ENCODE data around the gene HOXB9.
A peak's percentile ranks its signal among the peaks of the same experiment; 100 is the strongest.

The HOXB9 gene

DNA sequence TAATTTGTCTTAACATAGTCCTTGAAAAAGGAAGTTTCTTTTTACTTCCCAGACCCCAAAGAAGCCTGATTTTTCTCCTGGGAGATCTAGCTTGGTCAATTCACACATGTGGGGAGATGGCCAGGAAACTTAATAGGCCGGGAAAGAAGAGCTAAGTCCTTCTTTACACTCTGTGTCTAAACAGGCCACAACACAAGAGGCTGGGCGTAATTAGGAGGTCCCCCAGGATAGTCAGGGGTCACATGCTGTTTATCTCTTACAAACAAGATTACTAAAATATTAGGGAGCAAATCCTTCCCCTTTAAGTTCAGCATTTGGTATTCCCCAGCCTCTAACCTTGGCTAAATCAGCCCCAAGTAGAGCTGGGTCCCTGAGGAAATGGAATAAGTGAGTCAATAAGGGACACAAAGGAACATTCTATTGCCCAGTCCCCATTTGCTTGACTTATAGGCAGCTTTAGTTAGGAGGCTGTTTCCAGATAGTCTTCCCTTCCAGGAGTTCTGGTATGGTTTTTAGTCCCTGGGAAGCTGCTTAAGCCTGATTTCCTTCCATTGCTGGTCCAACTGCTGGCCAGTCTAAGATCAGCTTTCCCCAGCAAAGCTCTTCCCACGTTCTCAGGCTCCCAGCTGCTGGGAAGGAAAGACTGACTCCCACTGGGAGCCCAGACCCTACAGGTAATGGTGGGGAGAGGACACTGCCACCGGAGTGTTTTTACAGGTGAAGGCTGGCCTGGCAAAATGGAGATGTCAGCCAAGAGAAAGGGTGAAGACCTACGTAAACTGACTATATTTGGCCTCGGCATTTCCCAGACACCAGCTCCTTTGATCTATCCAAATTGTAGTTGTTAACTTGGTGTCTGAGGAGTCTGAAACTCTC is 14.1 kb upstream of the HOXB9 start:
- no peak for DNase-seq (ENCODE audit: low spot score)

DNA sequence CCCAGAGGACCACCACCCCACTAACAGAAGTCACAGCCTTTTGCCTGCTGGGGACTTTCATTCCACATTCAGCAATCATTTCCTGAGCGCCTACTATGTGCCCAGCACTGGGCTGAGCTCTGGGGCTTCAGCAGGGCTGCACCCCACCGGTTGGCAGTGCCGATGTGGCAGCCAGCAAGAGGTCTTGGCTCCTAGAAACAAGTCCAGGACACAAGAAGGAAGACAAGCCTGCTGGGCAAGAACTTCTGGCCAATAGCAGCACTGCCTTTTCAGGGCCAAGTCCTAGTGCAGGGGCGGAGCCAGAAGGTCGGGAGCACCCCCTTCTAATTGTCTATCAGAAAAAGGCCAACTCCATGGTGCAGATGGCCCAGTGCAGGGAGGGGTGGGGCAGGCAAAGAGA is 13.0 kb upstream of the HOXB9 start:
- DNase-seq (ENCODE audit: low spot score), result no peak

DNA sequence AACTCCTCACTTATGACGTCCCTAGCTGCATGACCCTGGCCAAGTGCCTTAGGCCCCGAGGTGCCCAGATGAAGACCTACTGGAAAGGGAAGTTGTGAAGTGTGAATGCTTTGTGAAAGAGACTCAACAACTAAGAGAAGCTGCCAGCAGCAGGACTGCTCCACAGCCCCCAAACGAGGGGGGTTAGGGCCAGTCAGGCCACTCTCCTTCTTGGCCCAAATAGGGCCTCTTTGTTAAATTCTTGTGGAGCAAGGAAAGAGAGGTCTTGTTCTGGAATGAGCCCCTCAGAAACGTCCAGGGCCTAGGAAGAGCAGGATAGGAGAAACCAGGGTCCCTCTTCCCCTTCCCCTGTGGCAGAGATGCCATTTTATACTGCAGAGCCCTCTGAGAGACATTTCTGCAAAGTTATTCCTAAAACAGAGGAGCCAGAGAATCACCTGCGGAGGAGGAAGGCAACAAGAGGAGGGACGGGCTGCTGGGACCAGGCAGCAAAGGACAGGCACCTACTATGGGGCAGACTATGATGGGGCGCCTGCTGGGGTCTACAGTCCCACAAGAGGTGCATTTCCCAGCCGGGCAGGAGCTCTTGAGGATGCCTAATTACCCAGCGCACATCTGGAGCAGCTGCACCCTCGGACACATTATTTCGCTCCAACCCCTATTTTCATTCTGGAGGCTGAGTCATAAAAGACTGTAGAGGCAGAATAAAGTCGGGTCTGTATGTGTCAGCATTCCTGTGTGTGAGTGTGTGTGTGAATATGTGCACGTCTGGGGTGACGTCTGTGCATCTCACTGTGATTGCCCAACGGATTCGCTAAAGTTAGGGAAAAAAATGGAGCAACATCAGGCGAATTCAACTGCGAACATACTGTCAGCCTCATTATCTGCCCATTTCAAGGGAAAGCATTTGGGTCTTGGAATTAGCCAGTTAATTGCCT is 11.4 kb upstream of the HOXB9 start:
- DNase-seq (ENCODE audit: low spot score), result peak; percentile 90

DNA sequence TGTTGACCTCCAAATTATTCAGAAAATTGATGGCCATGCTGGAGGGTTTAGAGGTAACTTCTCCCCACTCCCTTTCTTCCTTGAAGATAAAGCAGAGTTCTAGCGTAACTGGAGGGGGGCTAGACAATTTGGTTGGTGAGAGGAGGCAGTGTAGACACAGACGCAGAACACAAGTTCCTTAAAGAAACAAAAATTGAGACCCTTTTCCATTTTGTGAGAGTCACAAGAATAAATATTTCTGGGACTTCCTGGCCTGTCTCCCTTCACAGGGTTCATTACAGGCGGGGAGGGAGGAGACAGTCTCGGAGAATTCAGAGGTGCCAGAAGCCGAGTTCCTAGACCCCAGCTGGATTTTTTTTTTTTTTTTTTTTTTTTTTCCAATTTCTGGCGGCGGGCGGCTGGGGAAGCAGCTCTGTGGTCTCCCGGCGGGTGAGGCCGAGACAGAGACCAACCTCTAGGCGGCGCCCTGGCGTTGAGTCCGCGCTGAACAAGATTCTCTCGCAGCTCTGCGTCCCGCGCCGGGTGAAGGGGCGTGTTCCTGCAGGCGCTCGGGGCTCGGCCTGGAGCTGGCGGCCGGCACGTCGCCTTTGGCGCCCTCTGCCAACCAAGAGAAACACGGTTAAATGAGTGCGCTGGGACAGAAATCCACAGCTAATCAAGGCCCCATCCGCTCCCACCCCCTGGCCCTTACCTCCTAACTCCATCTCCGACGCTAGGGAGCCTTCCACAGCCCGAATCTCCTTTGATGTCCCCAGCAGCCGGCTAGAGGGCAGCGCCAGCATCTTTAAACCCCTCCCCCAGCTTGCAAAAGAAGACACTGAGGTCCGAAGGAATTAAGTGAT is 10.2 kb upstream of the HOXB9 start:
- DNase-seq (ENCODE audit: low spot score), result peak; percentile 90

DNA sequence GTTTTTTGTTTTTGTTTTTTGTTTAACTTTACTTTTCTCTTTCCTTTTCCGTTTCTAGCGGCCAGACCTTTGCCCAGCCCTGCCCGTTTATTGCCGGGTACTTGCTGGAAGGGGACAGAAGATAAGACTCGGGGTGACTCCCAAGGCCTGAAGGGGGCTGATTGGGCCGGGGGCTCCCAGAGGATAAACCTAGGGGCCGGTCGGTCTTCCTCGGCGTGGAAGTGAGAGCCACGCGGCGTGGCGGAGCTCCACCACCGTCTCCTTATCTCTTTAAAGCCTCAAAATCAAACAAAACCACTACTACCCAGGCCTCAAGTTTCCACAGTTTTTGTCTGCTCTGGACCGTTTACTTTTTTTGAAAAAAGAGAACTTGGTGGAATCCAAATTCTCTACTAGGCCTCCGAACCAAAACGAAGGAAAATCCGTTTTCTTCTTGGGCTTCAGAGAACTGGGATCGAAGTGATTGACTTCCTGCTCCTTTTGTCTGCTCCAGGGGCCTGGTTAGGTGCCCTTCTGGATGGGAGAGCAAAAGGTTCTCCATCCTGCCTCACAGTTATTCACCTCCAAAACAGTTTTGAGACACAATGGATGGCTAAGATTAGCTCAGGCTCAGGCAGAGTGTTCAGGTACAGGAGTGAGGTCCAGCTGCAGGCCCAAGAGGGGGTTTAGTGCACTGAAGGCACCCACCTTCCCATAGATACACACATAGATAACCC is 8.5 kb upstream of the HOXB9 start:
- DNase-seq (ENCODE audit: low spot score), result no peak

DNA sequence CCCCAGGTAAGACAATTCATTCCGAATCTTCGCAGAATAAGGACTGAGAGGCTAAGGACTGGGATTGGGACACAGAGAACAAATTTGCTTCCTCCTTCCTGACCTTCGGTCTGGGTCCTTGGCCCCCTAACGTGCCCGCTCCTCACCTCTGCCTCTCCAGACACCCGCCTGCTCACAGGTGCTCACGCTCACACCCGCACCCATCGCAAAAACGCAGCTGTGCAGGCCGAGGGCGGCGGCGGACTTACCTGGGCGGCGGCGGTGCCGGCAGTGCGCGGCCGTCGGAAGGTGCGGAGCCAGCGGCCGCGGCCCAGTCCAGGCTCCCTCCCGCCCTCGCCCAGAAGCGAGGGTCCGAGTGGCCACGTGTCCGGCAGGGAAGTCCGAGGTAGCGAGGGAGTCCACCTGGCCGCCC is 7.1 kb upstream of the HOXB9 start:
- DNase-seq (ENCODE audit: low spot score), result no peak

DNA sequence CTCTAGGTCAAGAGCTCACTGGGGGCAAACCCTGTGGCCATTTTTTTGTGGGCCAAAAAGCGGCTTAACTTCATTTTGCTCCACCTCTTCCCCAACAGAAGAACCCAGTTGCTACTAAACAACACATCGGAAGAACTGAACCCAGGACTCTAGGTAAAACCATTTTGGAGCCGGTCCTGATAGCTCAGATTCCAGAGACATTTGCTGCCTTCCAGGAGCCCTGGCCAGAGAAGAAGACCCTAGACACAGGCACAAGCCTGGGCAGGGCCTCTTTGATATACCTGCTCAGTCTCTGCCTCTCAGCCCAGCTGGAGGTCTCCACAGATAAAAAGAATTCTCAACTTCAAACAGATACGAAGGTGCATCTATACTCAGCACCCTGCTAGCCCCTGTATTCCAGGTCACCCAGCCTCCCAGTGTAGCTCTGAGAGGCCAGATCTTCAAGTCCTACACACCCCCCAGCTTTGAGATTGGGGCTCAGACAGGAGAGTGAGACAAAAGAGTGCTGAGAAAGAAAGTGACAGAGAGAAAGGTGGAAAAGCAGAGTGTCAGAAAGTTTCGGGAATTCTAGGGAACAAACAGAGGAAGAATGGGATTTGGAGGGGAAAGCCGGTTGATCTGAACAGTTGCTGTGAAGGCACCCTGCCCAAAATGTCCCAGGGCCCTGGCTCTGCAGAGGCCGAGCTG is 6.6 kb upstream of the HOXB9 start:
- DNase-seq (ENCODE audit: low spot score), result no peak

DNA sequence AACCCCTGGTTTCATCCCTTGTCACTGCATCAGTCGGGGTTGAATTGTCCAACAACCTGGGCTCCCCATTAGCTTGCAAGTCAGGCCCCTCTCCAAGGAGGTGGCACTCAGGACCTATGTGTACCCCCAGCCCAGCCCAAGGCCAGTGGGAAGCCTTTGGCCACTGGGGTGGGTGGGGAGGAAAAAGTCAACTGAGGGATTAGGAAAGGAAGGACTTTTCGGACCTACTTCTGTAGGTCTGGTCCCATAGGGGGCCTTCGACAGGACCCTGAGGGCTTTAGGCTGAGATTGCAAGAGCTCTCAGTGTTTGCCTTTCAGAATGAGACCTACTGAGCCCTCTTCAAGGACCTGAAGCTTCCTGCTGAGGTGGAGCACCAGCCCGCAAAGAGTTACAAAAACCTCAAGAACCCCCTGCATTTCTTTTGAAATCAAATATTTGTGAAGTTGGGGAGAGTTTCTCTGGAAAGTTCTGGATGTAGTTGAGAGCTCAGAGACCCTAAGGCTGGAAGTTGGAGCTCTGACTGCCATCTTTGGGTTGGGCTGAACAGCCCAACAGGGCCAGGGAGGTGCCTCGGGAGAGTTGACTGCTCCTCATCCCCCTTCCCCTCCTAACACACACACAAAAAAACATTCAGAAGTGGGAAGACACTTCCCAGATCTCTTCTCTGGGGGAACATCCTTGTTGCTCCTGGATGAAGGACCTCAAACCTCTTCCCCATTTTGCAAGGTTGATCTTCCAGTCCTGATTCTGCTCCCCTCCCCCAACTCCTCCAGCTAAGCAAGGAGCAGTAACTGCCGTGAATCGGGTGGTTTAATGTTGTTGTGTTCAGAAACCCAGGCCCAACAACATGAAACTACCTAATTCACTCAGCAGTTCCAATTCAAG is 5.8 kb upstream of the HOXB9 start:
- no peak for DNase-seq (ENCODE audit: low spot score)

DNA sequence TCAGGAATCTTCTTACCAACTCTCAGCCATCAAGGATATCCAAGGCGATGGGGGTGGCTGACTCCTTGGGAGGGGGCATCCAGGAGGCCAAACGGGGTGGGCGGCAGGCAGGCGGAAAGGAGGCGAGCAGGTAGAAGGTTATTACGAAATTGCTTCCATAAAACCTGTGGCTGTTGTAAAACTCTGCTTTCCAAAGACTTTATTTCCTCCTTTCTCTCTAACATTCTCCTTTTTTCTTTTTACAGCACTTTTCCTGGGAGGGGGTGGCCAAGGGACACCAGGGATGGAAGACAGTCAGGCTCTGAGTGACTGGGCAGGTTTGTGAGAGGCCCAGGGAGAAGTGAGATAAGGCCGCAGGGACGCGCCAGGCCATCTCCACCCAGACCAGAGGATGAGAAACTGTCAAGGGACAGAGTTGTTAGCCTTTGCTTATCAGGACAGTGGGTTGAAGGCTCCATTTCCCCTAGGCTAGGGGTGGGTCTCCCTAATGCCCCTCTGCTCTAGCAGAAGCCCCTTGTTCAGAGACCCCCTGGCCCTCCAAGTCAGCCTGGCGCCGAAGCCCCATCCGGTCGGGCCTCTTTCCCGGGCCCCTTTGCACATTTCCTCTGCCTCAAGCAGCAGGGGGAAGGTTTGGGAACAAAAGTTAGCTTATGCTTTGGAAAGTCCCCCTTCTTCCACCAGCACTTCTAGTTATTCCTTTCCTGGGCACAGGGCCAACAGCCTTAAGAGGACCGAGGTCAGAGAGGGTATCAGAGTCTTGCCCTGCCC is 5.0 kb upstream of the HOXB9 start:
- no peak for DNase-seq (ENCODE audit: low spot score)

DNA sequence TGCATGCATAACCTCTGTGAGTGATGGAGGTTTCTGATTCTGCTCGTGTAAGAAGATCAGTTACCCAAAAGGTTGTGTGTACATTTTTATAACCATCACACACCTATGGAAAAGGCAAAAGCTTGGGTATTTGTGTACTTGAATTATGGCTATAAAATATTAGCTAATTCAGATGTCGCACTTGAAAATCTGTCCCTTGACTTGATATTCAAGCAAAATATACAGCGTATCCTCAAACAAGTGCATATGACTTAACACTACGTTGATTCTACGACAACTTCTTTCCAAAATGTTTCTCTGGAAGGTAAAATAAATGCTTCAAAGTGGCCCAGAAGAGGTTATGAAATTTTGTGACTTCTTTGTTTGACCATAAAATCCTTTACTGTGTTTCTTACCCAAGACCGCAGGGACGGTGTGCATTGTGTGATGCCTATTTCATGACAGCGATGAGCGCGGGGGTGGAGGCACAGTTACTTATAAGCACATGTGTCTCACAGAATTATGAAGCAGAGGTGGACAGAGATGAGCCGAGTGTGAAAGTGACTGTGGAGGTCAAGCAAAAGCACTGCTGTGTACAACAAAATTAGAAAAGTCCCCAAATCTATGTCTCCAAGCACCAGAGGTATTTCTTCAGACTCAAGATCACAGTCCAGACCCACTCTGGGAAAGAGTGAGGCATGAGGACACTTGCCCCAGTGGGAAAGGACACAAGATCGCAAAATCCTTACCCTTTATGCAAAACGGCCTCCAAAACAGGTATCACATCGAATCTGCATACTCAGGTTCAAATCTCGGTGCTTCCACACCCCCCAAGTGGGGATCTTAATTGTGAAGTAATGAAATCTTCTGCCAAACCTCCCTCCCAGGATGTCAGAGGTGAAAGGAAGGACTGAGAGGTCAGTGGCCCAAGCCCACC is 4.1 kb upstream of the HOXB9 start:
- no peak for DNase-seq (ENCODE audit: low spot score)

DNA sequence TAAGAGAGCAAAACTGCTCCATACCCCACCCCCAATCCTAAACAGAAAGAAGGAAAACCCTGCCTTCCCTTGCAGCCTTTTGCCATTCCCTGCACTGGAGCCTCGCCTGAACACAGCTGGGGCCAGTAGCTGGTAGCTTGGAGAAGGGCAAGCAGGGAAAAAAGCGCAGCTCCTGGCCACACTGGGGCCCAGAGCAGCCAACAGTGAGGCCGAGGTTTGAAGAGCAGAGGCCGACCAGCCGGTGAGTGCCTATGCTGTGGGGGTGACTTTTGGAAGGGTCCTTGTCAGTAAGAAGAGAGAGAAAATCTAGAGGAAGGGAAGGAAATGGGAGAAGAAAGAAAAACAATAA is 3.2 kb upstream of the HOXB9 start:
- no peak for DNase-seq (ENCODE audit: low spot score)

DNA sequence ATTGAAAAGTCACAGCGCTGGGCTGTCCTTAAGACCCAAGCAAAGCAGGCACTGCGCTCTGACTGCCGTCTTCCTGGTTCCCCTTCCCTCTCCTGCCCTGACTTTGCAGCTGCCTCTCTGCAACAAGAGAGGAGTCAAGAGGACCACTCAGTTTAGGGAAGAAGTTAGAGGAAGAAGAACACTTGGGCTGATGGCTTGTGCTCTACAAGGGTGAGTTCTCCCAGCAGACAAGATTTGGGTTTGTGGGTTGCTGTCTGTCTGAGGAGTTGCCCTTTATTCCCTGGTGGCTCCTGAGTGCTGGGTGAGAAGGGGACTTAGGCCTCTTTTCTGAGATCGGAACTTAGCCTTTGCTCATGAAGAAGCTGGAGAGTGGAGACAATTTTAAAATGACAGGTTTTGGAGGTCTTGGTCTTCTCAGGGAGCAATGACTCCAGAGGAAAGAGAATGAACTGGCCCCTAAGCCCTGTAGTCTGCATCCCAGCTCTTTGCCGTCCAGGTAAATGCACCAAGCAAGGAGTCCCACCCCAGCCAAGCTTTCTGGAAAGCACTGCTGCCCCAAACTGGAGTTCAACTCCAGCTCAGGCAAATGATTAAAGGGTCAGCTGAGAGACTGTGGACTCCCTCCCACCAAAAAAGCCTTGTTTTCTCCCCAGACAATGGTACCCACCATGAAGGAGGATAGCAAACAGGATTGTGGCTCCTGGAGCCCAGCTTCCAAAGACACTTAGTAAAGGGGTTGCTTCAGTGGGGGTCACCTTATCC is 2.7 kb upstream of the HOXB9 start:
- no peak for DNase-seq (ENCODE audit: low spot score)

DNA sequence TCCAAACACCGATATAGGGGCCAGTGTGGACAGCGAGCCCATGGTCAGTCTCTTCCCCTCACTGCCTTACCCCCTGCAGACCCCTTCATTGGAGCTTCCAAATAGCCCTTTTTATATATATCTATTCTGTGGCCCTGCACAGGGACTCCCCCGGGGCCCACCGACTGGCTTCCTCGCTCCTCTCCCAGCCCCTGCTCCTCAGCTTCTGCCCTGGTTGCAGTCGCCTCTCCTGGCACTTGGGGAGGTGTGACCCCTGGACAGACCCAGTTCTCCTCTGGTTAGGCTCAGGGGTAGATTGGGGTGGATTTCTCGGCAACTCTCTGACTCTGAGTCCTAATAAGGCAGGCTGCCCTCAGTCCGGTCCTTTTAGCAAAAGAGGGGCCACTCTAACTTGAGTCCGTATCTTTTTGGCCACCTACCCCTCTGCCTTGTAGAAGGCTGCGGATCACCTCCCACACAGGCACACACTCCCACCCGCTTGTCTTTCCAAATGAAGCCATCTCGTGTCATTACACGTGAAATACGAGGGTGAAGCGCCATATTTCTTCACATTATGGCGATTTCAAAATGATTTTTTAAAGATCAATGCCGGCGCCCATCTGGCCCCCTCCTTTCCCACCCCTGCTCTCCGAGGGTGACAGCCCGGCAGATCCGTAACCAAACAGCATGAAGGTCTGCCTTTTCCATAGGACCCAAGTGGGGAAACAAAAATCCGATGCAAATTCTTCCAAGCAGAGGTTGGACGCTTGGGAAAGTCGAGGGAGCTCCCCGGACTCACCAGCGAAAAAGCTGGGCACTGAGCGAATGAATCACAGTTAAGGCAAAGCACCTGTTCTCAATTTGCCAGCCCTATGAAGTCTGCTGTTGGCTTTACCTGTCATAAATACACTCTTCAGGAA is 1.7 kb upstream of the HOXB9 start:
- DNase-seq (ENCODE audit: low spot score), result no peak

DNA sequence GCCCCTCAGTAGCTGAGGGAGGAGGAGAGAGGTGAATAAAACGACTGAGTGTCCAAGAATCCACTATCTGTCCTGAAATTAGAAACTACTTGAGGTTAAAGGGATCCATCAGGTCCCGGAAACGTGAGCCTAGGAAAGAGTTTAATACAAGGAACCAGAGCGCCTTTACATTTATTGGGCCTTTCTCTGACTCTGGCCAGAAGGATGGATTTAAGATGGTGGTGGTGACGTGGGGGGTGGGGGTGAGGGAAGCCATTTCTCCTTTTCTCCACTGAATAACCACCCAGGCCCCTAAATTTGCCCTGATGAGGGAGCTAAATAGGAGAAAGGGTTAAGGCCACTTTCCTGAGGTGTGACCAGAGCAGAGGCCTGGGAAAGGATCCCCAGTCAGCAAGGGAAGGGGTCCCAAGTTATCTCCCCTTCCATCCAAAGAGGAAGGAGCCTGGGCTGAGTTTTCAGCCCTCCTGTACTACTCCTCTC is 1.0 kb upstream of the HOXB9 start:
- DNase-seq (ENCODE audit: low spot score), result no peak

DNA sequence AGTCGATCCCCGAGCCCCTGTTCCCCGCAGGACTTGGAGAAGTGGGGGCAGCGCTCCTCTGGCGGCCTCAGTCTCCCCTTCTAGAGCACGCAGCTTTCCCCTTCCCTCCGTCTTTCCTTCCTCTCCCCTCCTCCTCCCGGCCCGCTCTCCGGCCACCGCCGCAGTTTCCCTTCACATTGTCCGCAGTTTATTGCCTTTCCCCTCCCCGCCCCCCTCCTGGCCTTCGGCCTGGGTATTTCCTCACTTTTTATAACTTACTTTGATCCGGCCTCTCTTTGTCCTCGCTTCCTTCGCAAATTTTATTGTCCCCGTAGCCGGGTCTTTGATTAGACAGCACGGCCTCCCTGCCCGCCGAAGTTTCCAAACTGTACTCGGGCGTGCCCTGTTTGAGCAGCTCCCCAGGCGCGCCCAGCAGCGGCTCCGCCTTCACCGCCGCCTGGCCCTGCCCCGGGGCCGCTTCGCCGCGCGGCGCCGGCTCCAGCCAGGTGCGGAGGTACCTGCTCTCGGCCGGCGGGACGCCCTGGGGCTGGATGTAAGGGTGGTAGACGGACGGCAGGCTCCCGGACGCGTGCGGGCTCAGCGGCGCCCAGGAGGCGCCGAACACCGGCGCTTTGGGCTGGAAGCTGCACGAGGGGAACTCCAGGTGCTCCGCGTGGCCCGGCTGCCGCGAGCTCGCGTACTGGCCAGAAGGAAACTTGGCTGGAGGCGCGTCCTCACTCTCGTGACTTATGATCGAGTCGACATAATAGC is 488 bp downstream of the HOXB9 start:
- DNase-seq (ENCODE audit: low spot score), result peak; percentile 82

Data from GM03348 (cell line).